NCI-H2227 (cell line): ENCODE measurements around the gene KCTD14.

Experiments
- DNase-seq: peaks from one replicate; lab custom pipeline; 2025; ENCODE audit not compliant: unreplicated experiment; lab: John Stamatoyannopoulos, UW

Gene KCTD14

GRCh38 chr11:77966338-77966737, 56.7 kb downstream of the KCTD14 start:
- no peak for DNase-seq
